PC-9 (cell line): ENCODE data around the gene MCM5. TPM values are rescaled to one million over a fixed set of nuclear protein-coding genes. Genes with fewer than 3 reads are reported as not detected.
A peak's percentile ranks its signal among the peaks of the same experiment; 100 is the strongest.

Source experiments
- BruUV-seq: library from RNA; stranded (reverse); fragments of 400-500 nt; replicated peaks from 2 replicates; lab custom pipeline; 2021; lab: Mats Ljungman, UMichigan
- CTCF ChIA-PET: fragments of 300-600 bp; sonication (Branson Sonifier 250); formaldehyde crosslinking; loops from one replicate; lab custom pipeline; 2022; ENCODE audit warnings: antibody characterized with exemption; lab: Charles Lee
- POLR2A ChIA-PET: fragments of 300-600 bp; sonication (Branson Sonifier 250); formaldehyde crosslinking; loops from one replicate; lab custom pipeline; 2022; ENCODE audit warnings: antibody characterized with exemption; ENCODE audit not compliant: unreplicated experiment; lab: Charles Lee
- DNase-seq, 2 experiments: peaks; one replicate each; pipeline versions ENCODE4 v3.0.0 to v3.0.0-alpha.2; 2015 to 2022; ENCODE audit warnings: mixed read lengths in 1 of 2
- H2AFZ ChIP-seq: fragments of 200-600 bp; sonication (generic); 2 replicates; pipeline ENCODE4 v1.8.1; 2017; ENCODE audit warnings: antibody characterized with exemption
- H3F3A ChIP-seq: fragments of 200-600 bp; sonication (generic); 2 replicates; pipeline ENCODE4 v1.8.1; 2017; ENCODE audit warnings: antibody characterized with exemption, mild to moderate bottlenecking, low read depth; ENCODE audit not compliant: insufficient read depth
- H3K27ac ChIP-seq: fragments of 200-600 bp; sonication (generic); 2 replicates; pipeline ENCODE4 v1.6.1; 2016; ENCODE audit warnings: mixed run types
- H3K27me3 ChIP-seq: fragments of 200-600 bp; sonication (generic); 2 replicates; pipeline ENCODE4 v1.6.1; 2016; ENCODE audit warnings: low read depth, mixed run types; ENCODE audit not compliant: insufficient read depth
- H3K36me3 ChIP-seq: fragments of 200-600 bp; sonication (generic); 2 replicates; pipeline ENCODE4 v1.6.1; 2016; ENCODE audit warnings: low read depth, mixed run types
- H3K4me1 ChIP-seq: fragments of 200-600 bp; sonication (generic); replicated peaks from 2 replicates; pipeline ENCODE4 v1.6.1; 2016; ENCODE audit warnings: mixed run types; ENCODE audit not compliant: insufficient read depth
- H3K4me2 ChIP-seq: fragments of 200-600 bp; sonication (generic); 2 replicates; pipeline ENCODE4 v1.6.1; 2017; ENCODE audit warnings: mixed run types
- H3K4me3 ChIP-seq: fragments of 200-600 bp; sonication (generic); 2 replicates; pipeline ENCODE4 v1.6.1; 2016; ENCODE audit warnings: mixed run types
- H3K79me2 ChIP-seq: fragments of 200-600 bp; sonication (generic); 2 replicates; pipeline ENCODE4 v1.6.1; 2017; ENCODE audit warnings: low read depth, mixed run types
- H3K9me2 ChIP-seq: fragments of 200-600 bp; sonication (generic); 2 replicates; pipeline ENCODE4 v1.8.1; 2017; ENCODE audit warnings: mild to moderate bottlenecking; ENCODE audit not compliant: insufficient read depth
- H3K9me3 ChIP-seq: fragments of 200-600 bp; sonication (generic); 2 replicates; pipeline ENCODE4 v1.8.1; 2016; ENCODE audit warnings: low read depth; ENCODE audit not compliant: insufficient read depth
- H4K20me1 ChIP-seq: fragments of 200-600 bp; sonication (generic); 2 replicates; pipeline ENCODE4 v1.8.1; 2017; ENCODE audit not compliant: insufficient read depth
- EZH2 ChIP-seq: fragments of 200-600 bp; sonication (generic); IDR thresholded peaks from 2 replicates; pipeline ENCODE4 v1.8.0; 2017; ENCODE audit warnings: antibody characterized with exemption, low read depth
- intact Hi-C: fragments of 100-400 bp; cut with micrococcal nuclease; formaldehyde crosslinking; loops from one replicate; pipeline ENCODE4 v1.10.0; 2022; ENCODE audit not compliant: unreplicated experiment
- total RNA-seq: library from RNA; stranded (reverse); gene quantifications from 2 replicates; pipeline ENCODE4 v1.2.3, GENCODE V29; 2021
- TF ChIP-seq, protein P1 (sequence below): fragments of 200-600 bp; sonication (generic); conservative IDR thresholded peaks from 2 replicates; pipeline ENCODE4 v1.6.1; 2017; ENCODE audit warnings: mixed run types, antibody characterized with exemption, mild to moderate bottlenecking, moderate library complexity

Gene MCM5
- total RNA-seq, 1 experiment from 2014 or later = 115 TPM

DNA sequence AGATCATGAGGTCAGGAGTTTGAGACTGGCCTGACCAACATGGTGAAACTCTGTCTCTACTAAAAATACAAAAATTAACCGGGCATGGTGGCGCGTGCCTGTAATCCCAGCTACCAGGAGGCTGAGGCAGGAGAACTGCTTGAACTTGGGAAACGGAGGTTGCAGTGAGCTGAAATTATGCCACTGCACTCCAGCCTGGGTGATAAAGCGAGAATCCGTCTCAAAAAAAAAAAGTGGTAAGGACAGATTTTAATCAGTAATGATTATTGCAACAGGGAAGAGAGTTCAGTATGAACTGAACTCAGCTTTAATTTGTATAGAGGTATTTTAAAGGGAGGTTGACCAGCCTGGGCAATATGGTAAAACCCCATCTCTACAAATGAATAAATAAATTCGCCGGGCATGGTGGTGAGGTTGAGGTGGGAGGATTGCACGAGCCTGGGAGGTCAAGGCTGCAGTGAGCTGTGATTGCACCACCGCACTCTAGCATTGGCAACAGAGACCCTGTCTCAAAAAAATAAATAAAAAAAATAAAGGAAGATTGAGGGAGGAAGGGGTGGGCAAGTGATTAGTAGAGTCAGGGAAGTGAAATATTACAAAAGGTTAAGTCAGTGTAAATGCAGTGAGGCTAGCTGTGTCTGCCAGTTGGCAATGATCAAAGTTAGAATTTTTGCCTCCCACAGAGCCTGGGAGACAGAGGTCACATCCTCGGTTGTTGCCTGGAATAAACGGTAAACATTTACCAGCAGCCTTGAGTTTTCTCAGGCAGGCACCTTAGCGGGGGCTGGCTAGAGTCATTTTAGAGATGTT lies 2.6 kb upstream of the MCM5 start:
- Histone ChIP-seq H3K27me3 (no peaks in the 10 kb centered on the region), H3K9me2 (no peaks in the 10 kb centered on the region), H3K36me3 (no peaks in the 10 kb centered on the region), H3K9me3 (no peaks in the 10 kb centered on the region), H3K4me1 (peaks cover 9% of the 10 kb centered on the region), H3K79me2 (peaks cover 20% of the 10 kb centered on the region), H2AFZ (no peak overlapping the region), H4K20me1 (no peaks in the 10 kb centered on the region), H3F3A (peaks cover 24% of the 10 kb centered on the region; the same call in 1 of the 2 replicates), H3K27ac (no peak overlapping the region), H3K4me3 (no peak overlapping the region), H3K4me2 (no peak overlapping the region)
- no peak for DNase-seq
- ChIA-PET POLR2A (no interaction called here), CTCF (no interaction called here)
- BruUV-seq = no TSS peak
- intact Hi-C loops = loop anchor here (5.0 kb wide), 1 partner anchor 45 kb away; no protein-coding TSS in a partner anchor
- TF ChIP-seq EZH2 = no peak
- TF ChIP-seq, protein P1, sequence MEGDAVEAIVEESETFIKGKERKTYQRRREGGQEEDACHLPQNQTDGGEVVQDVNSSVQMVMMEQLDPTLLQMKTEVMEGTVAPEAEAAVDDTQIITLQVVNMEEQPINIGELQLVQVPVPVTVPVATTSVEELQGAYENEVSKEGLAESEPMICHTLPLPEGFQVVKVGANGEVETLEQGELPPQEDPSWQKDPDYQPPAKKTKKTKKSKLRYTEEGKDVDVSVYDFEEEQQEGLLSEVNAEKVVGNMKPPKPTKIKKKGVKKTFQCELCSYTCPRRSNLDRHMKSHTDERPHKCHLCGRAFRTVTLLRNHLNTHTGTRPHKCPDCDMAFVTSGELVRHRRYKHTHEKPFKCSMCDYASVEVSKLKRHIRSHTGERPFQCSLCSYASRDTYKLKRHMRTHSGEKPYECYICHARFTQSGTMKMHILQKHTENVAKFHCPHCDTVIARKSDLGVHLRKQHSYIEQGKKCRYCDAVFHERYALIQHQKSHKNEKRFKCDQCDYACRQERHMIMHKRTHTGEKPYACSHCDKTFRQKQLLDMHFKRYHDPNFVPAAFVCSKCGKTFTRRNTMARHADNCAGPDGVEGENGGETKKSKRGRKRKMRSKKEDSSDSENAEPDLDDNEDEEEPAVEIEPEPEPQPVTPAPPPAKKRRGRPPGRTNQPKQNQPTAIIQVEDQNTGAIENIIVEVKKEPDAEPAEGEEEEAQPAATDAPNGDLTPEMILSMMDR = no peak

DNA sequence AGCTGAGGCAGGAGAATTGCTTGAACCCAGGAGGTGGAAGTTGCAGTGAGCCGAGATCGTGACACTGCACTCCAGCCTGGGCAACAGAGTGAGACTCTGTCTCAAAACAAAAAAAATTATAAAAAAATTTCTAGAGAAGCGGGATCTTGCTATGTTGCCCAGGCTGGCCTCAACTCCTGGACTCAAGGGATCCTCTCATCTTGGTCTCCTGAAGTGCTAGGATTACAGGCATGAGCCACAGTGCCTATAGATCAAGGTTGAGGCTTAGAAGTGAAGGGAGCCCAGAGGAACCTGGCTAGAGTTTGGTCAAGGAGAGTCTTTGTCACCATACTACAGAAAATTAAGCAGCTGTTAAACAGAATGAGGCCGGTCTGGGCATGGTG lies 1.4 kb upstream of the MCM5 start:
- Histone ChIP-seq H3K9me2 (no peaks in the 10 kb centered on the region), H3K36me3 (no peaks in the 10 kb centered on the region), H3F3A (peaks cover 21% of the 10 kb centered on the region; the same call in 1 of the 2 replicates), H3K27me3 (no peaks in the 10 kb centered on the region), H3K27ac (no peak overlapping the region), H3K4me3 (peak overlapping the region; percentile 79; the same call in 1 of the 2 replicates), H2AFZ (peak overlapping the region; percentile 98; the same call in 1 of the 2 replicates), H3K4me2 (peak overlapping the region; percentile 91), H4K20me1 (no peaks in the 10 kb centered on the region), H3K79me2 (peaks cover 20% of the 10 kb centered on the region), H3K9me3 (no peaks in the 10 kb centered on the region), H3K4me1 (peaks cover 9% of the 10 kb centered on the region)
- CTCF ChIA-PET = no interaction called here
- DNase-seq = no peak
- TF ChIP-seq, protein P1 = no peak
- TF ChIP-seq EZH2 = no peak
- intact Hi-C loops = loop anchor here (5.0 kb wide), 1 partner anchor 46 kb away; no protein-coding TSS in a partner anchor
- POLR2A ChIA-PET = no interaction called here
- no TSS peak for BruUV-seq

DNA sequence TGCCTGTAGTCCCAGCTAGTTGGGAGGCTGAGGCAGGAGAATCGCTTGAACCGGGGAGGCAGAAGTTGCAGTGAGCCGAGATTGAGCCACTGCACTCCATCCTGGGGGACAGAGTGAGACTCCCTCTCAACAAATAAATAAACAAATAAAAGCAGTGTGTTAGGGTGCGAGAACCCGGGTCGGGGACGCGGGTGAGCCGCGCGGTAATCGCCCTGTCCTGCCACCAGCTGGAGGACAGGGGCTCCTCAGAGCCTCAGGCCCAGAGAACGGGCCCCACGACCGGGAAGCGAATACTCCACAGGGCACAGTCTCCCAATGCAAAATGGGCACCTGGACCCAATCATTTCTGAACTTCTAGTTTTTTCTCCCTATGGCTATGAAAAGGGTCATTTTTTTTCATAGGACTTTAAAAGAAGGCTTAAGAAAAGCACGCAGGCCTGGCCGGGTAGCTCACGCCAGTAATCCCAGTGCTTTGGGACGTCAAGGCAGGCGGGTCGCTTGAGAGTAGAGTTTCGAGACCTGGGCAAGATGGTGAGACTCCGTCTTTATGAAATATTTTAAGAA lies 744 bp upstream of the MCM5 start:
- POLR2A ChIA-PET = no interaction called here
- H3K4me3 ChIP-seq = peak overlapping the region; percentile 79
- intact Hi-C loops = loop anchor here (5.0 kb wide), 1 partner anchor 47 kb away; no protein-coding TSS in a partner anchor
- H2AFZ ChIP-seq = peak overlapping the region; percentile 98
- peaks cover 21% of the 10 kb centered on the region; the same call in 1 of the 2 replicates for H3F3A ChIP-seq
- TSS peak; percentile 88 for BruUV-seq
- no peaks in the 10 kb centered on the region for H3K9me2 ChIP-seq
- H3K4me2 ChIP-seq = peak overlapping the region; percentile 91
- H3K27me3 ChIP-seq = no peaks in the 10 kb centered on the region
- TF ChIP-seq, protein P1 = no peak
- peaks cover 20% of the 10 kb centered on the region for H3K79me2 ChIP-seq
- CTCF ChIA-PET = no interaction called here
- no peaks in the 10 kb centered on the region for H3K36me3 ChIP-seq
- DNase-seq = no peak
- H3K27ac ChIP-seq = peak overlapping the region; percentile 58
- no peaks in the 10 kb centered on the region for H3K9me3 ChIP-seq
- peaks cover 9% of the 10 kb centered on the region for H3K4me1 ChIP-seq
- no peaks in the 10 kb centered on the region for H4K20me1 ChIP-seq
